ENCODE data around the gene LRWD1. TPM values are rescaled to one million over a fixed set of nuclear protein-coding genes. Genes with fewer than 3 reads are reported as not detected.
"Not testable (repeated sequence)": the region's sequence is repeated elsewhere in the genome, so short reads cannot be mapped to it uniquely, and the experiment has no call there.

Gene LRWD1
- total and polyA plus RNA-seq, 2 experiments from 2014 or later = 16.0 to 17.8 TPM

DNA sequence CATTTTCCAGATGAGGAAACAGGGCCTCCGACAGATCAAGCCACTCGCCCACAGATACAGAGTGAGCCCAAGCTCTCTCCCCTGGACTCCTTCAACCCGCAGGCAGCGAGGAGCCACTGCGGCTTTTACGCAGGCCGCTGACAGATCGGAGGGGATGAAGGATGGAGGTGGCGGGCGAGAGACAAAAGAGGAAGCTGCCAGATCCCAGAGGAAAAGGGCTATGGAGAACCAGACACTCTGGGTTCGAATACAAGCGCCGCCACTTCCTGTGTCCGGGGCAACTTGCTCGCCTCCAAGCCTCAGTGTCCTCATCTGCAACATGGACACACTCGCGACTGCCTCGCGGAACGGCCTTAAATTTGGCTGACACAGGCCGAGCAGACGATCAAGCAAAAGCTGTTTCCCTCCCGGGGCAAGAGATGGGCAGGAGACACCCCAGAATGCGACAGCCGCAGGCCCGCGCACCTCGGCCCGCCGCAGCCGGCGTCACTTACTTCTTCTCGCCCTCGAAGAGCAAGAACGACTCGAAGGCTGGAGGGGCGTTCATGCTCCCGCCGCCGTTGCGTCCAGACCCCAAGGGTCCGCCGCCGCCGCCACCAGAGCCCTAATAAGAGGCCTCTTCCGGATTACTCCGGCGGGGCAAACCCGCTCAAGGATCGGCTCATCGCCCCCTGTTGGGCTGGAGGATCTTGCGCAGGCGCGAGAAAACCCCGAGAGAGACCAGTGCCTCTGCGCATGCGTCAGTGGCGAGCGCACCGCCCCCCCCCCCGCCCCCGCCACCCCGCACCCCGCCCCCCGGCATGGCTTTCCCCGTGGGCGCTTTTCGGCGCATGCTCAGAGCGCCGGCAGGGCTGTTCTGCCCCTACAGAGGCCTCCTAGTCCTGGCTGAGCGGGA is 13.8 kb downstream of the LRWD1 start, which contains the start of gene POLR2J:
Gene POLR2J, minus strand, starts transcription at position 609 of the 895 bp plus-strand sequence. Its CDS starts 62 bp downstream, at position 547.
- not testable (repeated sequence) for H3K9me2 ChIP-seq (replicated peaks; ENCODE audit: insufficient read depth); H3K27ac ChIP-seq; H3K27me3 ChIP-seq; H3K4me1 ChIP-seq (ENCODE audit: insufficient read depth); H2AFZ ChIP-seq; H4K20me1 ChIP-seq (ENCODE audit: insufficient read depth, poor library complexity, severe bottlenecking); H3K36me3 ChIP-seq (replicated peaks; ENCODE audit: insufficient read depth, low read depth); H3K9me3 ChIP-seq (ENCODE audit: low read depth); H3K79me2 ChIP-seq; H3K4me3 ChIP-seq
- DNase-seq (ENCODE audit: low spot score) = peak; percentile 50
- WGBS (ENCODE audit: low lambda C conversion rate, missing lambda C conversion rate) = 2% methylated on average over 34 of the region's 72 CpGs
- peak within 1 kb of the TSS; percentile 68 for H3K4me2 ChIP-seq
- TF ChIP-seq, protein P1, sequence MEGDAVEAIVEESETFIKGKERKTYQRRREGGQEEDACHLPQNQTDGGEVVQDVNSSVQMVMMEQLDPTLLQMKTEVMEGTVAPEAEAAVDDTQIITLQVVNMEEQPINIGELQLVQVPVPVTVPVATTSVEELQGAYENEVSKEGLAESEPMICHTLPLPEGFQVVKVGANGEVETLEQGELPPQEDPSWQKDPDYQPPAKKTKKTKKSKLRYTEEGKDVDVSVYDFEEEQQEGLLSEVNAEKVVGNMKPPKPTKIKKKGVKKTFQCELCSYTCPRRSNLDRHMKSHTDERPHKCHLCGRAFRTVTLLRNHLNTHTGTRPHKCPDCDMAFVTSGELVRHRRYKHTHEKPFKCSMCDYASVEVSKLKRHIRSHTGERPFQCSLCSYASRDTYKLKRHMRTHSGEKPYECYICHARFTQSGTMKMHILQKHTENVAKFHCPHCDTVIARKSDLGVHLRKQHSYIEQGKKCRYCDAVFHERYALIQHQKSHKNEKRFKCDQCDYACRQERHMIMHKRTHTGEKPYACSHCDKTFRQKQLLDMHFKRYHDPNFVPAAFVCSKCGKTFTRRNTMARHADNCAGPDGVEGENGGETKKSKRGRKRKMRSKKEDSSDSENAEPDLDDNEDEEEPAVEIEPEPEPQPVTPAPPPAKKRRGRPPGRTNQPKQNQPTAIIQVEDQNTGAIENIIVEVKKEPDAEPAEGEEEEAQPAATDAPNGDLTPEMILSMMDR (IDR thresholded peaks at IDR 0.05; ENCODE audit: poor library complexity) = peak; percentile 35

DNA sequence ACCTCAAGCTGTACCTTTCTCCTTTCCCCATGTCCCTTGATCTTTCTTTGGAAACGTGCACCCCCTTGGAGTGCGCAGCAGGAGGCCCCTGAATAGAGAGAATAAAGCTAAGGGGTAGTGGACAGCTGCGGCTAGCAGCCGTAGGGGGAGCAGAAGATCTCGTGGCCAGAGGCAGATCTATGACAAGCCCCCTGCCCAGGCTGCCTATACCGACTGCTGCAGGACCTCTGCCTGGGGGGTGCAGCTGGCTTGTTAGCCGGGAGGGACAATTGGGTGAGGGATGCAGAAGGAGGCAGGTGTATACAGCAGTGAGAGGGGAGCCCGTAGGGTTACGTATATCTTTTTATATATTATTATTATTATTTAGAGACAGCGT is 14.4 kb downstream of the LRWD1 start:
- not testable (repeated sequence) for DNase-seq (ENCODE audit: low spot score); H3K79me2 ChIP-seq; H4K20me1 ChIP-seq (ENCODE audit: insufficient read depth, poor library complexity, severe bottlenecking); H3K27ac ChIP-seq; H3K36me3 ChIP-seq (replicated peaks; ENCODE audit: insufficient read depth, low read depth); H2AFZ ChIP-seq; H3K27me3 ChIP-seq; H3K9me2 ChIP-seq (replicated peaks; ENCODE audit: insufficient read depth); H3K4me3 ChIP-seq; H3K4me1 ChIP-seq (ENCODE audit: insufficient read depth); H3K9me3 ChIP-seq (ENCODE audit: low read depth)
- 0% methylated on average over 1 of the region's 10 CpGs for WGBS (ENCODE audit: low lambda C conversion rate, missing lambda C conversion rate)
- peak overlapping the region; percentile 68 for H3K4me2 ChIP-seq

DNA sequence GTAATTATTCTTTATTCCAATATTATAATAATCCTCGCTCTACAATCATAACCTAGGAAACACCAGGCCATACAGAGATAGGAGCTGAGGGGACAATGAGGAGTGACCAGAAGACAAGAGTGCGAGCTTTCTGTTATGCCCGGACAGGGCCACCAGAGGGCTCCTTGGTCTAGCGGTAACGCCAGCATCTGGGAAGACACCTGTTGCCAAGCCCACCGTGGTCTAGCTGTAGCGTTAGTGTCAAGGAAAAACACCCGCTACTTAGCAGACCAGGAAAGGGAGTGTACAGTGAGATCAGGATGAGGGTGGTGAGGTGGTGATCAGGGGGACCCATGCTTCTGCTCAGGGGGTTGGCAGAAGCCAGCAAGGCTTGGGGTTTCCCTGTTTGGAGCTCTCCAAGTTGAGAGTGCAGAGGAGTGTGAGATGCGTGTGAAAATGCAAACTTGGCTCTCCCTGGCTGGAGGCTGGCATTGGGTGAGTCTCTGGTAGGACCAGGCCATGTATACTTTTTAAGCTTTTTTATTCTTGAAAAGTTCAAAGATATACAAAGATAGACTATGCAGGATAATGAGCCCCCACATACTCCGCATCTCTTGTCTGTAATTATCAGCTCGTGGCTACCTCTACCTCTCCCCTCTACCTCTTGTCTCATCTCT is 15.3 kb downstream of the LRWD1 start:
- H3K9me2 ChIP-seq (replicated peaks; ENCODE audit: insufficient read depth); H4K20me1 ChIP-seq (ENCODE audit: insufficient read depth, poor library complexity, severe bottlenecking); H3K4me1 ChIP-seq (ENCODE audit: insufficient read depth); H3K4me2 ChIP-seq; H3K4me3 ChIP-seq; H2AFZ ChIP-seq; DNase-seq (ENCODE audit: low spot score); H3K27me3 ChIP-seq; H3K9me3 ChIP-seq (ENCODE audit: low read depth); H3K27ac ChIP-seq; H3K36me3 ChIP-seq (replicated peaks; ENCODE audit: insufficient read depth, low read depth); H3K79me2 ChIP-seq: not testable (repeated sequence)
- TF ChIP-seq, protein P1 (IDR thresholded peaks at IDR 0.05; ENCODE audit: poor library complexity) = peak; percentile 28
- 7% methylated on average over 8 of the region's 11 CpGs for WGBS (ENCODE audit: low lambda C conversion rate, missing lambda C conversion rate)

DNA sequence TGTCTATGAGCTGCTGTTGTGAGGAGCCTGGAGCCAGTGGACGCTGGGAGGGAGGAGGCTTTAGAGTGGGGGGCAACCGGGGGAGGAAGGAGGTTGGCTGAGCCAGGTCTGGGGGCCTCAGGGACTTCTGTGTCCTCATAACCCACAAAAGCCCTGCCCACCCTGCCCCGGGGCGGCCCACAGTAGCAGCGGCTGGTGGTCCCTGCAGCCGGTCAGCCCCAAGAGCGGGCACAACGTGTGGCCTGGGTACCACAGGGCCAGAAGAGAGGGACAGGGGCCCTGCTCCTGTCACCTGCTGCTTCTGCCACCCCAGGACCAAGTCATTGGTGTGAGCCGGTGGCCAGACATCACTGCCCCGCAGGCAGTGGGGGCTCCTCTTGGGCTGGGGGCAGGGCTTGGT is 17.2 kb downstream of the LRWD1 start:
- H4K20me1 ChIP-seq (ENCODE audit: insufficient read depth, poor library complexity, severe bottlenecking); H3K79me2 ChIP-seq; H3K27ac ChIP-seq; DNase-seq (ENCODE audit: low spot score); H2AFZ ChIP-seq; H3K9me3 ChIP-seq (ENCODE audit: low read depth); H3K9me2 ChIP-seq (replicated peaks; ENCODE audit: insufficient read depth); H3K36me3 ChIP-seq (replicated peaks; ENCODE audit: insufficient read depth, low read depth); H3K27me3 ChIP-seq; H3K4me1 ChIP-seq (ENCODE audit: insufficient read depth); H3K4me2 ChIP-seq; H3K4me3 ChIP-seq: not testable (repeated sequence)
- no CpG with 5 or more reads among the region's 10 CpGs for WGBS (ENCODE audit: low lambda C conversion rate, missing lambda C conversion rate)

DNA sequence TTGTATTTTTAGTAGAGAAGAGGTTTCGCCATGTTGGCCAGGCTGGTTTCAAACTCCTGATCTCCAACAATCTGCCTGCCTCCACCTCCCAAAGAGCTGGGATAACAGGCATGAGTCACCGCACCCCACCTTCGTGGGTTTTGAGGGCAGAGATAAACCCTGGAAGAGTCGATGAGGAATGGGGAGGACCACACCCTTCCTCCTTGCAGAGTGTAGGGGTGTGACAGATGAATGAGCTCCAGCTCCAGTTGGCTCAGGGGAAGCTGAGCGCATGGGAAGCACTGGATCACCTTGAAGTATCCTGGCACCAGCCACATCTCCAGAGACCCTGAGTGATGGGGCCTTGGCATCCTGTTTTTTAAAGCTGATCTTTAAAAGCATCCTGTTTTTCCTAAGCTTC is 19.5 kb downstream of the LRWD1 start:
- not testable (repeated sequence) for H3K9me3 ChIP-seq (ENCODE audit: low read depth); H2AFZ ChIP-seq; H3K36me3 ChIP-seq (replicated peaks; ENCODE audit: insufficient read depth, low read depth); H3K27ac ChIP-seq; DNase-seq (ENCODE audit: low spot score); H3K27me3 ChIP-seq; H3K4me2 ChIP-seq; H4K20me1 ChIP-seq (ENCODE audit: insufficient read depth, poor library complexity, severe bottlenecking); H3K79me2 ChIP-seq; H3K4me1 ChIP-seq (ENCODE audit: insufficient read depth); H3K9me2 ChIP-seq (replicated peaks; ENCODE audit: insufficient read depth); H3K4me3 ChIP-seq
- WGBS (ENCODE audit: low lambda C conversion rate, missing lambda C conversion rate) = no CpG with 5 or more reads among the region's 5 CpGs

DNA sequence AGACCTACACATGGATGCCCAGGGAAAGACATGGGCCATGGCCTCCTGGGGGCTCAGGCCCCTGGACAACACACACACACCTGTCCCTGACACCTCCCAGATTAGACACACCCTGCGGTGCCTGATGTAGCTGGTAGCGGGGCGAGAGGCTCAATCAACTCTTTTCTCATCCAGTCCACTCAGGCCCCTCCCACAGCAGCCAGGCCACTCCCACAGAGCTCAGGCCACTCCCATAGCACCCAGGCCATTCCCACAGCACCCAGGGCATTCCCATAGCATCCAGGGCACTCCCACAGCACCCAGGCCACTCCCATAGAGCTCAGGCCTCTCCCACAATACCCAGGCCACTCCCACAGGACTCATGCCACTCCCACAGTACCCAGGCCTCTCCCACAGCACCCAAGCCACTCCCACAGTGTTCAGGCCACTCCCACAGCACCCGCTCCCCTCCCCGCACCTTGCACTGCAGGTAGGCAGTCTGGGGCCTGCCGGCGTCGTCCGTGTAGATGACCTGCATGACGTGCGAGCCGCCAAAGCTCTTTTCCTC is 25.8 kb downstream of the LRWD1 start:
- not testable (repeated sequence) for H4K20me1 ChIP-seq (ENCODE audit: insufficient read depth, poor library complexity, severe bottlenecking); H3K4me1 ChIP-seq (ENCODE audit: insufficient read depth); H3K36me3 ChIP-seq (replicated peaks; ENCODE audit: insufficient read depth, low read depth); H2AFZ ChIP-seq; H3K79me2 ChIP-seq; H3K9me3 ChIP-seq (ENCODE audit: low read depth); H3K4me3 ChIP-seq; H3K27ac ChIP-seq; H3K9me2 ChIP-seq (replicated peaks; ENCODE audit: insufficient read depth); H3K27me3 ChIP-seq; DNase-seq (ENCODE audit: low spot score); H3K4me2 ChIP-seq
- WGBS (ENCODE audit: low lambda C conversion rate, missing lambda C conversion rate) = 68% methylated on average over 3 of the region's 12 CpGs

DNA sequence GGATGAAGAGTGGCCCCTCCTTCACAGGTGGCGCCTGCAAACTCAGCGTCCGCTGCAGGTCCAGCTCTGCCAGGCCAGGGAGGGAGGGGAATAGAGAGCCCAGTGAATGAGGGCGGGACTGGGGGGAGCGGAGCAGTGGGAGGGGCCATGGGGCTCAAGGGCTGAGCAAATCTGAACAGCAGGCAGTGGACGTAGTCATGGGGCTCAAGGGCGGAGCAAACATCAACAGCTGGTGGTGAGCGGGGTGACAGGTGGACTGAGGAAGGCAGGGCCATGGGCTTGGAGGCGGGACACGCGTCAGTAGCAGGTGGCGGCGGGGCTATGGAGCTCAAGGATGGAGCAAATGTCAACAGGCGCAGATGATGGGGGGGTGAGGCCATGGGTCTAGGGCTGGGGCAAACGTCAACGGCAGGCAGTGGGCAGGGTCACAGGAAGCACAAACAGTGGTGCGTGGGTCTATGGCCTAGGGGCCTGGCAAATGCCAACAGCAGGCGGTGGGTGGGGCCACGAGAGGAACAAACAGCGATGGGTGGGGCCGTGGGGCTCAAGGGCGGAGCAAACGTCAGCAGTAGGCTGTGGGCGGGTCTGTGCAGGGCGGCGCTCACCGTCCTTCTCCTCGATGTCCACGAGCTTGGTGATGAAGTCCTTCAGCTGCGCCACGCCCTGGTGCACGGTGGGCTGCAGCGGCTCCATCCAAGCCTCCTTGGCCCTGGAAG is 28.6 kb downstream of the LRWD1 start:
- WGBS (ENCODE audit: low lambda C conversion rate, missing lambda C conversion rate) = no CpG with 5 or more reads among the region's 33 CpGs
- not testable (repeated sequence) for H4K20me1 ChIP-seq (ENCODE audit: insufficient read depth, poor library complexity, severe bottlenecking); H3K9me3 ChIP-seq (ENCODE audit: low read depth); DNase-seq (ENCODE audit: low spot score); H3K4me2 ChIP-seq; H3K27me3 ChIP-seq; H2AFZ ChIP-seq; H3K9me2 ChIP-seq (replicated peaks; ENCODE audit: insufficient read depth); H3K27ac ChIP-seq; H3K4me3 ChIP-seq; H3K4me1 ChIP-seq (ENCODE audit: insufficient read depth); H3K36me3 ChIP-seq (replicated peaks; ENCODE audit: insufficient read depth, low read depth); H3K79me2 ChIP-seq
